H1 (cell line): ENCODE measurements around the gene TNS1. TPM values are rescaled to one million over a fixed set of nuclear protein-coding genes. Genes with fewer than 3 reads are reported as not detected.

Experiments
- CTCF ChIA-PET: fragments of 300-600 bp; sonication (Branson Sonifier 250); formaldehyde crosslinking; loops from one replicate; lab custom pipeline; 2021; ENCODE audit not compliant: partially characterized antibody; lab: Charles Lee
- POLR2A ChIA-PET: fragments of 300-600 bp; sonication (Branson Sonifier 250); formaldehyde crosslinking; loops from one replicate; lab custom pipeline; 2021; ENCODE audit warnings: inconsistent platforms; ENCODE audit not compliant: partially characterized antibody; lab: Charles Lee
- DNase-seq, 2 experiments: peaks; one replicate each; pipeline versions ENCODE4 v3.0.0 to v3.0.0-alpha.2; 2010 to 2022; ENCODE audit warnings: low spot score in 2 of 2, low read depth in 1 of 2, mixed read lengths in 1 of 2
- FAIRE-seq: peaks from 2 replicates; lab custom pipeline; 2011; peaks lifted over from hg19 to GRCh38; lab: Jason Lieb, UNC
- H2AFZ ChIP-seq: 2 replicates; pipeline ENCODE4 v1.8.1; 2012; ENCODE audit warnings: low read length, inconsistent platforms
- H2AK5ac ChIP-seq: 2 replicates; pipeline ENCODE4 v1.6.1; 2013; ENCODE audit warnings: low read depth, low read length
- H2BK120ac ChIP-seq: replicated peaks from 2 replicates; pipeline ENCODE3; 2013; ENCODE audit warnings: low read depth, low read length, inconsistent platforms
- H2BK12ac ChIP-seq: 2 replicates; pipeline ENCODE4 v1.6.1; 2013; ENCODE audit warnings: low read depth, low read length
- H2BK15ac ChIP-seq: 2 replicates; pipeline ENCODE4 v1.6.1; 2013; ENCODE audit warnings: low read length
- H2BK20ac ChIP-seq: 2 replicates; pipeline ENCODE4 v1.6.1; 2013; ENCODE audit warnings: low read length
- H2BK5ac ChIP-seq: 2 replicates; pipeline ENCODE4 v1.6.1; 2013; ENCODE audit warnings: low read depth, low read length
- H3K14ac ChIP-seq: 2 replicates; pipeline ENCODE4 v1.6.1; 2013; ENCODE audit warnings: inconsistent platforms; ENCODE audit not compliant: insufficient read length
- H3K18ac ChIP-seq: 2 replicates; pipeline ENCODE4 v1.6.1; 2013; ENCODE audit warnings: low read length; ENCODE audit errors: extremely low read depth
- H3K23ac ChIP-seq: 2 replicates; pipeline ENCODE4 v1.6.1; 2013; ENCODE audit warnings: inconsistent platforms; ENCODE audit not compliant: insufficient read length
- H3K23me2 ChIP-seq: 2 replicates; pipeline ENCODE4 v1.6.1; 2013; ENCODE audit warnings: low read depth, low read length
- H3K27ac ChIP-seq: 2 replicates; pipeline ENCODE4 v1.6.1; 2011; ENCODE audit warnings: low read depth, low read length, inconsistent platforms
- H3K27me3 ChIP-seq, 4 experiments: replicated peaks in 1 of 4; 1 replicate in 1 of 4; 2 replicates in 3 of 4; pipeline versions ENCODE4 v1.6.1 to v1.8.1; 2011 to 2013; ENCODE audit warnings: low read length in 3 of 4, mild to moderate bottlenecking in 3 of 4, inconsistent platforms in 2 of 4, mixed read lengths in 2 of 4, moderate library complexity in 1 of 4; ENCODE audit not compliant: control insufficient read depth in 3 of 4, insufficient read depth in 3 of 4; ENCODE audit errors: extremely low read depth in 1 of 4
- H3K36me3 ChIP-seq, 4 experiments: 2 replicates each; pipeline versions ENCODE4 v1.6.1 to v1.8.1; 2011 to 2013; ENCODE audit warnings: mild to moderate bottlenecking in 4 of 4, low read length in 3 of 4, moderate library complexity in 2 of 4, control low read depth in 1 of 4, inconsistent platforms in 1 of 4; ENCODE audit not compliant: insufficient read depth in 4 of 4, control insufficient read depth in 2 of 4
- H3K4ac ChIP-seq: replicated peaks from 2 replicates; pipeline ENCODE3; 2013; ENCODE audit warnings: low read length, low read depth, mixed read lengths, inconsistent platforms; ENCODE audit not compliant: insufficient read length
- H3K4me1 ChIP-seq, 4 experiments: replicated peaks in 1 of 4; 1 replicate in 1 of 4; 2 replicates in 3 of 4; pipeline versions ENCODE4 v1.6.1 to v1.8.1; 2011 to 2013; ENCODE audit warnings: low read length in 3 of 4, inconsistent platforms in 2 of 4, mixed read lengths in 1 of 4; ENCODE audit not compliant: insufficient read depth in 4 of 4, control insufficient read depth in 3 of 4
- H3K4me2 ChIP-seq, 2 experiments: 2 replicates each; pipeline versions ENCODE4 v1.6.1 to v1.8.1; 2011 to 2013; ENCODE audit warnings: low read depth in 2 of 2, low read length in 2 of 2, control low read depth in 1 of 2, inconsistent platforms in 1 of 2, mild to moderate bottlenecking in 1 of 2; ENCODE audit not compliant: insufficient read depth in 1 of 2
- H3K4me3 ChIP-seq, 4 experiments: fragments of 200-600, 300-600 bp in 1 of 4; sonication (generic), shearing (Covaris generic), sonication (Bioruptor Twin) in 1 of 4; 2 replicates each; pipeline versions ENCODE4 v1.5.1 to v1.8.1; 2011 to 2016; ENCODE audit warnings: low read length in 4 of 4, low read depth in 3 of 4, control low read depth in 2 of 4, inconsistent platforms in 2 of 4, mild to moderate bottlenecking in 2 of 4, mixed read lengths in 1 of 4, moderate library complexity in 1 of 4; ENCODE audit not compliant: insufficient read depth in 2 of 4; ENCODE audit errors: extremely low read depth in 1 of 4
- H3K56ac ChIP-seq: replicated peaks from 2 replicates; pipeline ENCODE3; 2013; ENCODE audit warnings: low read depth, mild to moderate bottlenecking, mixed read lengths, low read length, inconsistent platforms; ENCODE audit not compliant: insufficient read length
- H3K79me1 ChIP-seq: 2 replicates; pipeline ENCODE4 v1.6.1; 2013; ENCODE audit warnings: low read depth, low read length, control low read depth
- H3K79me2 ChIP-seq, 2 experiments: 2 replicates each; pipeline versions ENCODE4 v1.6.1 to v1.8.1; 2012 to 2013; ENCODE audit warnings: low read length in 2 of 2, mild to moderate bottlenecking in 2 of 2, inconsistent platforms in 1 of 2; ENCODE audit not compliant: insufficient read depth in 2 of 2, control insufficient read depth in 1 of 2
- H3K9ac ChIP-seq, 4 experiments: replicated peaks in 1 of 4; 1 replicate in 1 of 4; 2 replicates in 3 of 4; pipeline versions ENCODE4 v1.6.1 to v1.8.1; 2011 to 2013; ENCODE audit warnings: low read depth in 3 of 4, low read length in 3 of 4, control low read depth in 2 of 4, mild to moderate bottlenecking in 2 of 4, moderate library complexity in 2 of 4, inconsistent platforms in 1 of 4; ENCODE audit errors: extremely low read depth in 1 of 4
- H3K9me3 ChIP-seq, 2 experiments: 2 replicates each; pipeline versions ENCODE4 v1.6.1 to v1.8.1; 2012 to 2013; ENCODE audit warnings: mild to moderate bottlenecking in 2 of 2, moderate library complexity in 2 of 2, control low read depth in 1 of 2, inconsistent platforms in 1 of 2, low read depth in 1 of 2, low read length in 1 of 2, mixed read lengths in 1 of 2; ENCODE audit not compliant: insufficient read depth in 2 of 2
- H4K20me1 ChIP-seq, 2 experiments: replicated peaks in 1 of 2; 2 replicates each; pipeline versions ENCODE3 to v1.8.1; 2011 to 2013; ENCODE audit warnings: inconsistent platforms in 2 of 2, low read length in 2 of 2, mild to moderate bottlenecking in 1 of 2; ENCODE audit not compliant: insufficient read depth in 2 of 2, control insufficient read depth in 1 of 2
- H4K5ac ChIP-seq: 2 replicates; pipeline ENCODE4 v1.6.1; 2013; ENCODE audit warnings: low read length, low read depth, mixed read lengths, inconsistent platforms; ENCODE audit not compliant: insufficient read length
- H4K8ac ChIP-seq: 2 replicates; pipeline ENCODE4 v1.8.0; 2013; ENCODE audit warnings: mild to moderate bottlenecking, moderate library complexity, low read length, inconsistent platforms; ENCODE audit not compliant: insufficient read depth; ENCODE audit errors: extremely low read depth
- H4K91ac ChIP-seq: replicated peaks from 2 replicates; pipeline ENCODE3; 2013; ENCODE audit warnings: low read length, mixed read lengths, inconsistent platforms; ENCODE audit not compliant: insufficient read length
- BCL11A ChIP-seq, 2 experiments: IDR thresholded peaks; one replicate each; pipeline ENCODE4 v1.6.1; 2011; ENCODE audit warnings: low read depth in 2 of 2, low read length in 2 of 2, mild to moderate bottlenecking in 2 of 2
- CHD2 ChIP-seq: IDR thresholded peaks from 2 replicates; pipeline ENCODE4 v1.6.1; 2012; ENCODE audit warnings: low read length, improper control_type of control experiment
- E2F6 ChIP-seq: IDR thresholded peaks from 2 replicates; pipeline ENCODE4 v1.6.1; 2012; ENCODE audit warnings: inconsistent platforms
- EP300 ChIP-seq, 2 experiments: IDR thresholded peaks; 1 replicate in 1 of 2; 2 replicates in 1 of 2; pipeline ENCODE4 v1.6.1; 2011 to 2012; ENCODE audit warnings: low read depth in 2 of 2, low read length in 2 of 2, mild to moderate bottlenecking in 2 of 2, borderline replicate concordance in 1 of 2, inconsistent platforms in 1 of 2, moderate library complexity in 1 of 2
- HDAC2 ChIP-seq, 2 experiments: fragments of 300-600 bp in 1 of 2; sonication (generic) in 1 of 2; IDR thresholded peaks; 2 replicates each; pipeline ENCODE4 v1.6.1; 2011 to 2012; ENCODE audit warnings: low read depth in 2 of 2, low read length in 2 of 2, mild to moderate bottlenecking in 2 of 2, moderate library complexity in 2 of 2, borderline replicate concordance in 1 of 2, inconsistent platforms in 1 of 2
- RFX5 ChIP-seq: IDR thresholded peaks from 2 replicates; pipeline ENCODE4 v1.6.1; 2011; ENCODE audit warnings: low read depth, low read length, improper control_type of control experiment, borderline replicate concordance
- WGBS, 2 experiments: shearing (Covaris generic) in 1 of 2; methylation state at CpG; one replicate each; pipeline versions ENCODE4 v1.1.6 to v1.1.7; 2013 to 2015; ENCODE audit warnings: low lambda C conversion rate in 2 of 2, mixed read lengths in 2 of 2, inconsistent platforms in 1 of 2, low coverage in 1 of 2, missing lambda C conversion rate in 1 of 2; ENCODE audit not compliant: insufficient replicate concordance in 2 of 2, insufficient coverage in 1 of 2, insufficient read length in 1 of 2; ENCODE audit errors: extremely low coverage in 1 of 2, missing lambda C conversion rate in 1 of 2; 5-methylcytosine and 5-hydroxymethylcytosine counted together
- polyA plus RNA-seq, 7 experiments: library from polyadenylated mRNA; depleted of rRNA in 3 of 7; stranded (reverse) in 5 of 7; unstranded in 2 of 7; fragments of >200 nt in 5 of 7; fragments of 200-250 nt in 2 of 7; gene quantifications; 1 replicate in 5 of 7; 2 replicates in 1 of 7; 4 replicates in 1 of 7; pipeline versions ENCODE4 v1.2.1 to v1.2.3, GENCODE V29; 2011 to 2013; ENCODE audit warnings: missing spikeins in 2 of 7, mixed read lengths in 2 of 7
- total RNA-seq: library from RNA; stranded (reverse); fragmentation: NEBNext Ultra II Directional; extraction: Animal tissue kit (Norgen Biotek cat#: 25700); gene quantifications from 2 replicates; pipeline ENCODE4 v1.2.1, GENCODE V29; 2021

Gene TNS1
- total and polyA plus RNA-seq, 2 of the 8 experiments (the other 6 are each of a cell fraction or from before 2014, with no cell fraction given), result 1.5 to 5.1 TPM

GRCh38 chr2:218011653-218012040 is 8.9 kb upstream of the TNS1 start:
- no peaks in the 10 kb centered on the region for H3K79me1 ChIP-seq
- no peak overlapping the region for H3K56ac ChIP-seq
- H3K4me3 ChIP-seq, result no peak overlapping the region
- ChIA-PET POLR2A (interaction anchor here (0.8 to 2.4 kb wide), 4 partner anchors 12 to 20 kb away, joined by 3 to 11 read pairs (median 4); no protein-coding TSS in a partner anchor), CTCF (interaction anchor here (0.7 to 3.3 kb wide), 21 partner anchors 9 to 225 kb away, joined by 3 to 16 read pairs (median 4); no protein-coding TSS in a partner anchor)
- H3K14ac ChIP-seq, result no peak overlapping the region
- no peaks in the 10 kb centered on the region for H3K9me3 ChIP-seq
- H2BK5ac ChIP-seq, result no peak overlapping the region
- H3K9ac ChIP-seq, result no peak overlapping the region
- no peak overlapping the region for H4K5ac ChIP-seq
- no peak overlapping the region for H2BK15ac ChIP-seq
- H3K4ac ChIP-seq, result no peak overlapping the region
- no peaks in the 10 kb centered on the region for H3K36me3 ChIP-seq
- WGBS, 2 experiments, result 63% methylated on average over 8 of the region's 8 CpGs; no CpG with 5 or more reads in 1 of the 2 experiments
- H3K4me1 ChIP-seq, result peaks cover 0 to 15% (median 9%) of the 10 kb centered on the region in 4 experiments; a peak in 5 of 7 replicates
- H3K23ac ChIP-seq, result no peak overlapping the region
- peaks cover 12% of the 10 kb centered on the region; the same call in 1 of the 2 replicates for H3K23me2 ChIP-seq
- TF ChIP-seq E2F6, result no peak
- no peak for TF ChIP-seq RFX5
- TF ChIP-seq EP300 (IDR thresholded peaks at IDR 0.05; ENCODE audit: borderline replicate concordance in 1 of 2, low read depth in 2 of 2, low read length in 2 of 2), result no peak
- no peak for TF ChIP-seq HDAC2 (IDR thresholded peaks at IDR 0.05; ENCODE audit: borderline replicate concordance in 1 of 2, low read depth in 2 of 2, low read length in 2 of 2)
- TF ChIP-seq BCL11A (IDR thresholded peaks at IDR 0.05; ENCODE audit: low read depth in 2 of 2, low read length in 2 of 2), result no peak
- no peak for TF ChIP-seq CHD2
- FAIRE-seq (no peak), DNase-seq (no peak)
- no peak overlapping the region; the same call in 1 of the 2 replicates for H3K18ac ChIP-seq
- peak overlapping the region in 1 of 2 experiments; percentile 79; a peak in 3 of 4 replicates for H3K4me2 ChIP-seq
- no peaks in the 10 kb centered on the region for H4K20me1 ChIP-seq
- no peak overlapping the region for H2BK20ac ChIP-seq
- H4K8ac ChIP-seq, result peak overlapping the region; percentile 72
- H2AK5ac ChIP-seq, result no peak overlapping the region
- H3K27ac ChIP-seq, result no peak overlapping the region
- peak overlapping the region; percentile 47 for H4K91ac ChIP-seq
- H3K79me2 ChIP-seq, result no peaks in the 10 kb centered on the region
- H3K27me3 ChIP-seq, result peaks cover 12 to 40% (median 32%) of the 10 kb centered on the region in 4 experiments
- no peak overlapping the region for H2AFZ ChIP-seq
- H2BK120ac ChIP-seq, result no peak overlapping the region
- no peak overlapping the region; the same call in 1 of the 2 replicates for H2BK12ac ChIP-seq
